NCI-H460 (cell line): Measurements from ENCODE around the gene TNS3. TPM values are rescaled to one million over a fixed set of nuclear protein-coding genes. Genes with fewer than 3 reads are reported as not detected.

Source experiments
- DNase-seq: peaks from one replicate; pipeline ENCODE4 v3.0.0-alpha.2; 2016; ENCODE audit warnings: low read depth; ENCODE audit errors: extremely low read depth
- total RNA-seq: library from RNA; depleted of rRNA; stranded (reverse); fragments of >200 nt; shearing (Covaris generic); gene quantifications from 2 replicates; pipeline ENCODE4 v1.2.3, GENCODE V29; 2014

Gene TNS3
- total RNA-seq, 1 experiment from 2014 or later, result 20.0 TPM

GRCh38 chr7:47378728-47379395 lies 203.0 kb downstream of the TNS3 start:
- DNase-seq, result no peak

GRCh38 chr7:47377741-47378140 lies 204.2 kb downstream of the TNS3 start:
- DNase-seq, result no peak

- no peak for DNase-seq
Measured at GRCh38 chr7:47376991-47377616, 204.8 kb downstream of the TNS3 start.

GRCh38 chr7:47375121-47375938 lies 206.6 kb downstream of the TNS3 start:
- no peak for DNase-seq

GRCh38 chr7:47374538-47374937 lies 207.4 kb downstream of the TNS3 start:
- no peak for DNase-seq

- no peak for DNase-seq
Measured at GRCh38 chr7:47373871-47374451, 207.9 kb downstream of the TNS3 start.

GRCh38 chr7:47371733-47372368 lies 210.1 kb downstream of the TNS3 start:
- DNase-seq, result peak; percentile 16

- no peak for DNase-seq
Measured at GRCh38 chr7:47371317-47371716, 210.6 kb downstream of the TNS3 start.

GRCh38 chr7:47370461-47371042 lies 211.4 kb downstream of the TNS3 start:
- no peak for DNase-seq

GRCh38 chr7:47369736-47370135 lies 212.2 kb downstream of the TNS3 start:
- DNase-seq, result no peak

- DNase-seq, result no peak
Measured at GRCh38 chr7:47368190-47368812, 213.6 kb downstream of the TNS3 start.

GRCh38 chr7:47367369-47367768 lies 214.5 kb downstream of the TNS3 start:
- no peak for DNase-seq

GRCh38 chr7:47366960-47367359 lies 215.0 kb downstream of the TNS3 start:
- DNase-seq, result no peak

GRCh38 chr7:47366211-47366610 lies 215.7 kb downstream of the TNS3 start:
- no peak for DNase-seq

GRCh38 chr7:47362984-47363383 lies 218.9 kb downstream of the TNS3 start:
- DNase-seq, result no peak

- peak; percentile 33 for DNase-seq
Measured at GRCh38 chr7:47361746-47362215, 220.1 kb downstream of the TNS3 start.

GRCh38 chr7:47361236-47361635 lies 220.7 kb downstream of the TNS3 start:
- DNase-seq, result no peak

GRCh38 chr7:47360301-47360900 lies 221.5 kb downstream of the TNS3 start:
- DNase-seq, result no peak

GRCh38 chr7:47358944-47359588 lies 222.8 kb downstream of the TNS3 start:
- no peak for DNase-seq
